Tibial artery (tissue), 4 donors: ENCODE measurements around the gene BOC.

Experiments used
- DNase-seq, 2 donors: peaks; one replicate each; pipeline ENCODE4 v3.0.0-alpha.2; 2019
- H3K27ac ChIP-seq, 2 donors: fragments of 200-600 bp; sonication (generic) in 1 of 2; 1 replicate in 1 of 2; 2 replicates in 1 of 2; pipeline ENCODE4 v1.5.1; 2018 to 2019; ENCODE audit warnings: mild to moderate bottlenecking in 1 of 2
- H3K27me3 ChIP-seq, 2 donors: fragments of 200-600 bp; sonication (generic) in 1 of 2; one replicate each; pipeline versions ENCODE4 v1.5.1 to v1.6.0; 2016 to 2019
- H3K36me3 ChIP-seq, 3 donors: fragments of 200-600 bp; sonication (generic) in 2 of 3; one replicate each; pipeline ENCODE4 v1.5.1; 2016 to 2019; ENCODE audit warnings: mild to moderate bottlenecking in 2 of 3
- H3K4me1 ChIP-seq, 4 donors: fragments of 200-600 bp; sonication (generic) in 2 of 4; 1 replicate in 3 of 4; 2 replicates in 1 of 4; pipeline ENCODE4 v1.5.1; 2016 to 2019
- H3K4me3 ChIP-seq, 2 donors: fragments of 200-600 bp; sonication (generic) in 1 of 2; 1 replicate in 1 of 2; 2 replicates in 1 of 2; pipeline ENCODE4 v1.5.1; 2018 to 2019; ENCODE audit warnings: mild to moderate bottlenecking in 2 of 2
- H3K9me3 ChIP-seq, 3 donors: fragments of 200-600 bp; sonication (generic) in 1 of 3; one replicate each; pipeline ENCODE4 v1.5.1; 2016 to 2019
- CTCF ChIP-seq, 2 experiments: fragments of 200-600 bp in 1 of 2; fragments of 450-650 bp in 1 of 2; IDR thresholded peaks; one replicate each; pipeline ENCODE4 v1.5.1; 2017 to 2019; ENCODE audit warnings: antibody characterized with exemption in 2 of 2, mild to moderate bottlenecking in 1 of 2, moderate library complexity in 1 of 2
- intact Hi-C: fragments of 100-400 bp; cut with DNase I; formaldehyde crosslinking; loops from one replicate; pipeline ENCODE4 v1.15.0; 2023; ENCODE audit warnings: low total_unique reads

Gene BOC

GRCh38 chr3:113183748-113184661, 27.4 kb upstream of the BOC start:
- TF ChIP-seq CTCF (IDR thresholded peaks at IDR 0.05), result no peak
- intact Hi-C loops, result no loop called here
- Histone ChIP-seq H3K9me3 (peaks cover 0 to 5% (median 0%) of the 10 kb centered on the region in 3 donors), H3K4me3 (no peak overlapping the region), H3K36me3 (no peaks in the 10 kb centered on the region), H3K4me1 (no peaks in the 10 kb centered on the region), H3K27ac (no peak overlapping the region), H3K27me3 (no peaks in the 10 kb centered on the region)
- no peak for DNase-seq

GRCh38 chr3:113185194-113185835, 26.0 kb upstream of the BOC start:
- Histone ChIP-seq H3K36me3 (no peaks in the 10 kb centered on the region), H3K4me1 (no peaks in the 10 kb centered on the region), H3K27me3 (no peaks in the 10 kb centered on the region), H3K27ac (no peak overlapping the region), H3K9me3 (peaks cover 0 to 5% (median 0%) of the 10 kb centered on the region in 3 donors), H3K4me3 (no peak overlapping the region)
- no peak for DNase-seq
- no peak for TF ChIP-seq CTCF (IDR thresholded peaks at IDR 0.05)
- intact Hi-C loops, result no loop called here

GRCh38 chr3:113186566-113186965, 24.8 kb upstream of the BOC start:
- H3K27me3 ChIP-seq, result no peaks in the 10 kb centered on the region
- H3K36me3 ChIP-seq, result no peaks in the 10 kb centered on the region
- H3K4me3 ChIP-seq, result no peak overlapping the region
- H3K27ac ChIP-seq, result no peak overlapping the region
- DNase-seq, result no peak
- H3K4me1 ChIP-seq, result no peaks in the 10 kb centered on the region
- intact Hi-C loops, result no loop called here
- peaks cover 0 to 5% (median 0%) of the 10 kb centered on the region in 3 donors for H3K9me3 ChIP-seq
- TF ChIP-seq CTCF (IDR thresholded peaks at IDR 0.05), result no peak

GRCh38 chr3:113193288-113193687, 18.1 kb upstream of the BOC start:
- peaks cover 0 to 16% (median 7%) of the 10 kb centered on the region in 4 donors for H3K4me1 ChIP-seq
- TF ChIP-seq CTCF (IDR thresholded peaks at IDR 0.05), result no peak
- peaks cover 0 to 5% (median 0%) of the 10 kb centered on the region in 3 donors for H3K9me3 ChIP-seq
- no peak overlapping the region for H3K4me3 ChIP-seq
- no peaks in the 10 kb centered on the region for H3K27me3 ChIP-seq
- DNase-seq, result no peak
- intact Hi-C loops, result no loop called here
- no peaks in the 10 kb centered on the region for H3K36me3 ChIP-seq
- peak overlapping the region; percentile 31 to 47 for H3K27ac ChIP-seq

- intact Hi-C loops, result no loop called here
- Histone ChIP-seq H3K4me1 (peaks cover 0 to 16% (median 7%) of the 10 kb centered on the region in 4 donors), H3K27me3 (no peaks in the 10 kb centered on the region), H3K4me3 (no peak overlapping the region), H3K36me3 (no peaks in the 10 kb centered on the region), H3K27ac (peak overlapping the region; percentile 31 to 47), H3K9me3 (peaks cover 0 to 2% (median 0%) of the 10 kb centered on the region in 3 donors)
- no peak for TF ChIP-seq CTCF (IDR thresholded peaks at IDR 0.05)
- no peak for DNase-seq
These were observed 17.6 kb upstream of the BOC start for GRCh38 chr3:113193719-113194118.
